ENCODE measurements around the gene LCP1.

Gene LCP1

GRCh38 chr13:46140044-46140443, 41.9 kb downstream of the LCP1 start:
- no peaks in the 10 kb centered on the region for H3K27me3 Mint-ChIP-seq
- no peak for DNase-seq
- H3K27ac Mint-ChIP-seq: peak overlapping the region; percentile 28
- H3K4me1 Mint-ChIP-seq: peaks cover 19% of the 10 kb centered on the region
- peaks cover 75% of the 10 kb centered on the region for H3K36me3 Mint-ChIP-seq
- no peak overlapping the region for H3K4me3 Mint-ChIP-seq
- CTCF ChIA-PET: interaction anchor here (1.8 to 2.2 kb wide), 3 partner anchors 9 to 20 kb away, joined by 7 to 9 read pairs (median 7); no protein-coding TSS in a partner anchor
- no peaks in the 10 kb centered on the region for H3K9me3 Mint-ChIP-seq

GRCh38 chr13:46137627-46138317, 44.2 kb downstream of the LCP1 start:
- no peak overlapping the region for H3K4me3 Mint-ChIP-seq
- H3K27me3 Mint-ChIP-seq: no peaks in the 10 kb centered on the region
- DNase-seq: no peak
- peaks cover 77% of the 10 kb centered on the region for H3K36me3 Mint-ChIP-seq
- no peaks in the 10 kb centered on the region for H3K9me3 Mint-ChIP-seq
- peaks cover 17% of the 10 kb centered on the region for H3K4me1 Mint-ChIP-seq
- H3K27ac Mint-ChIP-seq: no peak overlapping the region
- CTCF ChIA-PET: interaction anchor here (1.1 to 1.7 kb wide), 4 partner anchors 11 to 48 kb away, joined by 3 to 4 read pairs (median 3); no protein-coding TSS in a partner anchor

- Mint-ChIP-seq H3K36me3 (peaks cover 79% of the 10 kb centered on the region), H3K27me3 (no peaks in the 10 kb centered on the region), H3K9me3 (no peaks in the 10 kb centered on the region), H3K4me3 (no peak overlapping the region), H3K27ac (peak overlapping the region; percentile 54), H3K4me1 (peaks cover 17% of the 10 kb centered on the region)
- DNase-seq: no peak
- CTCF ChIA-PET: interaction anchor here (1.3 to 1.7 kb wide), 2 partner anchors 10 to 24 kb away, joined by 3 to 4 read pairs; no protein-coding TSS in a partner anchor
Measured at GRCh38 chr13:46136688-46137087, 45.3 kb downstream of the LCP1 start.

- Mint-ChIP-seq H3K36me3 (peaks cover 83% of the 10 kb centered on the region), H3K27me3 (no peaks in the 10 kb centered on the region), H3K27ac (no peak overlapping the region), H3K9me3 (no peaks in the 10 kb centered on the region), H3K4me3 (no peak overlapping the region), H3K4me1 (peaks cover 14% of the 10 kb centered on the region)
- CTCF ChIA-PET: no interaction called here
- no peak for DNase-seq
Measured at GRCh38 chr13:46134961-46135522, 46.9 kb downstream of the LCP1 start.

GRCh38 chr13:46134494-46134893, 47.5 kb downstream of the LCP1 start:
- Mint-ChIP-seq H3K27me3 (no peaks in the 10 kb centered on the region), H3K4me3 (no peak overlapping the region), H3K36me3 (peaks cover 84% of the 10 kb centered on the region), H3K4me1 (peaks cover 11% of the 10 kb centered on the region), H3K27ac (no peak overlapping the region), H3K9me3 (no peaks in the 10 kb centered on the region)
- CTCF ChIA-PET: no interaction called here
- no peak for DNase-seq

- Mint-ChIP-seq H3K4me1 (peaks cover 13% of the 10 kb centered on the region), H3K4me3 (no peak overlapping the region), H3K27ac (peak overlapping the region; percentile 17), H3K9me3 (no peaks in the 10 kb centered on the region), H3K27me3 (no peaks in the 10 kb centered on the region), H3K36me3 (peaks cover 80% of the 10 kb centered on the region)
- DNase-seq: no peak
- CTCF ChIA-PET: interaction anchor here (1.0 kb wide), 1 partner anchor 17 kb away, joined by 6 read pairs; no protein-coding TSS in a partner anchor
Measured at GRCh38 chr13:46132109-46132508, 49.9 kb downstream of the LCP1 start.

GRCh38 chr13:46131705-46132104, 50.3 kb downstream of the LCP1 start:
- H3K27ac Mint-ChIP-seq: peak overlapping the region; percentile 17
- H3K27me3 Mint-ChIP-seq: no peaks in the 10 kb centered on the region
- H3K9me3 Mint-ChIP-seq: no peaks in the 10 kb centered on the region
- no peak for DNase-seq
- H3K4me3 Mint-ChIP-seq: no peak overlapping the region
- H3K36me3 Mint-ChIP-seq: peaks cover 81% of the 10 kb centered on the region
- H3K4me1 Mint-ChIP-seq: peaks cover 17% of the 10 kb centered on the region
- CTCF ChIA-PET: interaction anchor here (1.0 kb wide), 1 partner anchor 17 kb away, joined by 6 read pairs; no protein-coding TSS in a partner anchor

GRCh38 chr13:46129955-46130618, 51.9 kb downstream of the LCP1 start:
- Mint-ChIP-seq H3K9me3 (no peaks in the 10 kb centered on the region), H3K4me1 (peaks cover 25% of the 10 kb centered on the region), H3K4me3 (no peak overlapping the region), H3K27ac (no peak overlapping the region), H3K27me3 (no peaks in the 10 kb centered on the region), H3K36me3 (peaks cover 81% of the 10 kb centered on the region)
- no peak for DNase-seq
- CTCF ChIA-PET: interaction anchor here (0.6 to 0.9 kb wide), 2 partner anchors 30 to 97 kb away, joined by 3 read pairs; no protein-coding TSS in a partner anchor

GRCh38 chr13:46129124-46129523, 52.9 kb downstream of the LCP1 start:
- CTCF ChIA-PET: interaction anchor here (0.6 to 0.9 kb wide), 2 partner anchors 31 to 98 kb away, joined by 3 read pairs; no protein-coding TSS in a partner anchor
- peaks cover 35% of the 10 kb centered on the region for H3K4me1 Mint-ChIP-seq
- H3K36me3 Mint-ChIP-seq: peaks cover 78% of the 10 kb centered on the region

GRCh38 chr13:46127358-46128023, 54.5 kb downstream of the LCP1 start:
- Mint-ChIP-seq H3K36me3 (peaks cover 63% of the 10 kb centered on the region), H3K27me3 (peaks cover 3% of the 10 kb centered on the region), H3K27ac (no peak overlapping the region), H3K9me3 (no peaks in the 10 kb centered on the region), H3K4me1 (peaks cover 35% of the 10 kb centered on the region), H3K4me3 (no peak overlapping the region)
- CTCF ChIA-PET: interaction anchor here (0.8 to 3.1 kb wide), 10 partner anchors 9 to 321 kb away, joined by 3 to 15 read pairs (median 6); no protein-coding TSS in a partner anchor
- DNase-seq: no peak

More at GRCh38 chr13:46129124-46129523, 52.9 kb downstream of the LCP1 start:
- no peak for DNase-seq
- no peak overlapping the region for H3K4me3 Mint-ChIP-seq
- H3K27me3 Mint-ChIP-seq: peaks cover 3% of the 10 kb centered on the region
- H3K9me3 Mint-ChIP-seq: no peaks in the 10 kb centered on the region
- H3K27ac Mint-ChIP-seq: no peak overlapping the region

- H3K27me3 Mint-ChIP-seq: peaks cover 7% of the 10 kb centered on the region
- DNase-seq: peak; percentile 78
- peaks cover 56% of the 10 kb centered on the region for H3K36me3 Mint-ChIP-seq
- H3K27ac Mint-ChIP-seq: peak overlapping the region; percentile 25
- no peak overlapping the region for H3K4me3 Mint-ChIP-seq
- H3K4me1 Mint-ChIP-seq: peaks cover 35% of the 10 kb centered on the region
- no peaks in the 10 kb centered on the region for H3K9me3 Mint-ChIP-seq
- CTCF ChIA-PET: interaction anchor here (0.6 to 3.1 kb wide), 26 partner anchors 9 to 502 kb away, joined by 3 to 15 read pairs (median 4); no protein-coding TSS in a partner anchor
Measured at GRCh38 chr13:46126552-46127357, 55.2 kb downstream of the LCP1 start.

GRCh38 chr13:46126056-46126455, 55.9 kb downstream of the LCP1 start:
- H3K9me3 Mint-ChIP-seq: no peaks in the 10 kb centered on the region
- CTCF ChIA-PET: interaction anchor here (0.6 to 3.1 kb wide), 22 partner anchors 8 to 502 kb away, joined by 3 to 15 read pairs (median 4); no protein-coding TSS in a partner anchor
- peaks cover 8% of the 10 kb centered on the region for H3K27me3 Mint-ChIP-seq
- H3K4me1 Mint-ChIP-seq: peaks cover 35% of the 10 kb centered on the region
- H3K36me3 Mint-ChIP-seq: peaks cover 50% of the 10 kb centered on the region
- H3K4me3 Mint-ChIP-seq: no peak overlapping the region
- DNase-seq: no peak
- H3K27ac Mint-ChIP-seq: peak overlapping the region; percentile 17

Measured in activated naive CD4-positive, alpha-beta T cell treated with anti-CD3 and anti-CD28 coated beads, Interleukin-2, amount 10 ng/mL, durations not matched to agents 7 days and 5 days (primary cell).